HEK293 (cell line): ENCODE data around the gene FAXC.

Experiments used
- CTCF ChIA-PET: fragments of 350-600 bp; formaldehyde crosslinking; extraction: SDS; loops from one replicate; lab custom pipeline; 2021; ENCODE audit warnings: antibody characterized with exemption; lab: Yijun Ruan, JAX
- POLR2A ChIA-PET: fragments of 300-600 bp; formaldehyde crosslinking; extraction: SDS; loops from one replicate; lab custom pipeline; 2020; ENCODE audit warnings: antibody characterized with exemption, inconsistent platforms; lab: Yijun Ruan, JAX
- H3K27ac ChIP-seq: fragments of 200-500 bp; sonication (Bioruptor generic); 2 replicates; pipeline ENCODE4 v1.5.1; 2014; ENCODE audit warnings: low read depth, low read length, control low read depth, inconsistent platforms; ENCODE audit errors: extremely low read depth
- H3K36me3 ChIP-seq, 2 experiments: fragments of 200-500 bp in 1 of 2; sonication (Bioruptor generic) in 1 of 2; 1 replicate in 1 of 2; 2 replicates in 1 of 2; pipeline ENCODE4 v1.5.1; 2014 to 2017; ENCODE audit warnings: inconsistent platforms in 2 of 2, low read length in 2 of 2; ENCODE audit not compliant: control insufficient read depth in 2 of 2, insufficient read depth in 1 of 2
- H3K4me1 ChIP-seq: fragments of 200-500 bp; sonication (Bioruptor generic); 2 replicates; pipeline ENCODE4 v1.5.1; 2014; ENCODE audit warnings: mild to moderate bottlenecking, low read length, inconsistent platforms; ENCODE audit not compliant: control insufficient read depth, insufficient read depth
- H3K4me3 ChIP-seq: 2 replicates; pipeline ENCODE4 v1.5.1; 2011; ENCODE audit warnings: low read depth, mild to moderate bottlenecking, control low read depth, low read length, moderate library complexity
- H3K9me3 ChIP-seq: fragments of 200-500 bp; sonication (Bioruptor generic); 2 replicates; pipeline ENCODE4 v1.5.1; 2014; ENCODE audit warnings: low read depth, low read length, inconsistent platforms; ENCODE audit not compliant: control insufficient read depth, insufficient read depth
- MEIS1 ChIP-seq: sonication (generic); formaldehyde crosslinking; IDR thresholded peaks from 2 replicates; pipeline ENCODE4 v1.8.1; 2022; ENCODE audit warnings: missing genetic modification reagents, mild to moderate bottlenecking, borderline replicate concordance
- MZF1 ChIP-seq: fragments of 450-650 bp; formaldehyde crosslinking; IDR thresholded peaks from 2 replicates; pipeline ENCODE4 v1.5.1; 2017; ENCODE audit warnings: missing biosample characterization, missing genetic modification characterization, borderline replicate concordance
- OSR2 ChIP-seq: fragments of 450-650 bp; formaldehyde crosslinking; IDR thresholded peaks from 2 replicates; pipeline ENCODE4 v1.5.1; 2016; ENCODE audit warnings: missing biosample characterization, missing genetic modification characterization
- SCRT2 ChIP-seq: fragments of 450-650 bp; formaldehyde crosslinking; IDR thresholded peaks from 2 replicates; pipeline ENCODE4 v1.5.1; 2016; ENCODE audit warnings: missing biosample characterization, missing genetic modification characterization
- ZEB2 ChIP-seq: fragments of 450-650 bp; formaldehyde crosslinking; IDR thresholded peaks from 2 replicates; pipeline ENCODE4 v1.5.1; 2016; ENCODE audit warnings: missing biosample characterization, missing genetic modification characterization
- ZFP41 ChIP-seq: fragments of 450-650 bp; formaldehyde crosslinking; IDR thresholded peaks from 2 replicates; pipeline ENCODE4 v1.5.1; 2016; ENCODE audit warnings: missing biosample characterization, missing genetic modification characterization, borderline replicate concordance
- ZNF266 ChIP-seq: fragments of 450-650 bp; formaldehyde crosslinking; IDR thresholded peaks from 2 replicates; pipeline ENCODE4 v1.5.1; 2016; ENCODE audit warnings: missing biosample characterization, missing genetic modification characterization, low read depth
- ZNF544 ChIP-seq: fragments of 450-650 bp; formaldehyde crosslinking; IDR thresholded peaks from 2 replicates; pipeline ENCODE4 v1.5.0; 2017; ENCODE audit warnings: missing biosample characterization, missing genetic modification characterization
- ZNF596 ChIP-seq: fragments of 450-650 bp; IDR thresholded peaks from 2 replicates; pipeline ENCODE4 v1.5.0; 2018; ENCODE audit warnings: missing biosample characterization, mild to moderate bottlenecking, missing genetic modification characterization, moderate library complexity
- ZNF654 ChIP-seq: fragments of 450-650 bp; formaldehyde crosslinking; IDR thresholded peaks from 2 replicates; pipeline ENCODE4 v1.5.1; 2016; ENCODE audit warnings: low read depth, missing biosample characterization, missing genetic modification characterization
- ZNF660 ChIP-seq: fragments of 450-650 bp; IDR thresholded peaks from 2 replicates; pipeline ENCODE4 v1.5.1; 2018; ENCODE audit warnings: missing biosample characterization, mild to moderate bottlenecking, missing genetic modification characterization
- ZNF843 ChIP-seq: fragments of 450-650 bp; formaldehyde crosslinking; IDR thresholded peaks from 2 replicates; pipeline ENCODE4 v1.5.1; 2016; ENCODE audit warnings: missing biosample characterization, missing genetic modification characterization
- ZSCAN30 ChIP-seq: fragments of 450-650 bp; IDR thresholded peaks from 2 replicates; pipeline ENCODE4 v1.5.1; 2018; ENCODE audit warnings: missing biosample characterization, mild to moderate bottlenecking, missing genetic modification characterization, moderate library complexity
- TF ChIP-seq, protein P1 (sequence below): sonication (generic); formaldehyde crosslinking; IDR thresholded peaks from 2 replicates; pipeline ENCODE4 v1.8.1; 2022; ENCODE audit warnings: mild to moderate bottlenecking, moderate library complexity, missing genetic modification reagents
- TF ChIP-seq, protein P2 (sequence below): fragments of 450-650 bp; formaldehyde crosslinking; IDR thresholded peaks from 2 replicates; pipeline ENCODE4 v1.5.1; 2016; ENCODE audit warnings: missing biosample characterization, missing genetic modification characterization
- TF ChIP-seq, protein P3 (sequence below): fragments of 450-650 bp; formaldehyde crosslinking; IDR thresholded peaks from 2 replicates; pipeline ENCODE4 v1.5.1; 2017; ENCODE audit warnings: missing biosample characterization, missing genetic modification characterization
- TF ChIP-seq, protein P4 (sequence below): fragments of 450-650 bp; IDR thresholded peaks from 2 replicates; pipeline ENCODE4 v1.5.1; 2018; ENCODE audit warnings: missing biosample characterization, mild to moderate bottlenecking, missing genetic modification characterization
- TF ChIP-seq, protein P5 (sequence below): fragments of 450-650 bp; formaldehyde crosslinking; IDR thresholded peaks from 2 replicates; pipeline ENCODE4 v1.5.1; 2017; ENCODE audit warnings: missing biosample characterization, missing genetic modification characterization

FAXC gene

DNA sequence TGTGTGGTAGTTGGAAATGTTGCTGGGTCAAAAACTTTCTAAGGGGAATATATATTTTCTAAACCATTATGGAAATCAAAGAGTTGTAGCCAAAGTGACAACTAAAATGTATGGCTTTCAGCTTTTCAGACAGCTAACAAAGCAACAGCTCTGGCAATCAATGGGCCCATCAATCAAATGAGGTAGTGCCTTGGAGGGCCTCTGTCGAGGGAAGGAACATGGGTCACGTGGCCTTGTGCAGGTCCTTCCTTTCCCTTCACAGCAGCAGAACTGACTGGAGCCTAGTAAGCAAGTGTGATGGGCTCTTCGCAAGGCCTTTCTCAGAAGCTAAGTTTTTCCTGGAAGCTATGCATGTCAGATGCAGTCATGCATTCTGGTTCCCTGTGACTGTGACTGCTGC is 17.9 kb downstream of the FAXC start (continued):
- TF ChIP-seq, protein P1, sequence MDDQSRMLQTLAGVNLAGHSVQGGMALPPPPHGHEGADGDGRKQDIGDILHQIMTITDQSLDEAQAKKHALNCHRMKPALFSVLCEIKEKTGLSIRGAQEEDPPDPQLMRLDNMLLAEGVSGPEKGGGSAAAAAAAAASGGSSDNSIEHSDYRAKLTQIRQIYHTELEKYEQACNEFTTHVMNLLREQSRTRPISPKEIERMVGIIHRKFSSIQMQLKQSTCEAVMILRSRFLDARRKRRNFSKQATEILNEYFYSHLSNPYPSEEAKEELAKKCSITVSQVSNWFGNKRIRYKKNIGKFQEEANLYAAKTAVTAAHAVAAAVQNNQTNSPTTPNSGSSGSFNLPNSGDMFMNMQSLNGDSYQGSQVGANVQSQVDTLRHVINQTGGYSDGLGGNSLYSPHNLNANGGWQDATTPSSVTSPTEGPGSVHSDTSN (CRISPR knock-in tag): no peak
- TF ChIP-seq MEIS1 (CRISPR knock-in tag) (no peak), ZNF544 (tag by site-specific recombination) (no peak), ZNF596 (no peak), SCRT2 (tag by site-specific recombination) (no peak)
- TF ChIP-seq, protein P2, sequence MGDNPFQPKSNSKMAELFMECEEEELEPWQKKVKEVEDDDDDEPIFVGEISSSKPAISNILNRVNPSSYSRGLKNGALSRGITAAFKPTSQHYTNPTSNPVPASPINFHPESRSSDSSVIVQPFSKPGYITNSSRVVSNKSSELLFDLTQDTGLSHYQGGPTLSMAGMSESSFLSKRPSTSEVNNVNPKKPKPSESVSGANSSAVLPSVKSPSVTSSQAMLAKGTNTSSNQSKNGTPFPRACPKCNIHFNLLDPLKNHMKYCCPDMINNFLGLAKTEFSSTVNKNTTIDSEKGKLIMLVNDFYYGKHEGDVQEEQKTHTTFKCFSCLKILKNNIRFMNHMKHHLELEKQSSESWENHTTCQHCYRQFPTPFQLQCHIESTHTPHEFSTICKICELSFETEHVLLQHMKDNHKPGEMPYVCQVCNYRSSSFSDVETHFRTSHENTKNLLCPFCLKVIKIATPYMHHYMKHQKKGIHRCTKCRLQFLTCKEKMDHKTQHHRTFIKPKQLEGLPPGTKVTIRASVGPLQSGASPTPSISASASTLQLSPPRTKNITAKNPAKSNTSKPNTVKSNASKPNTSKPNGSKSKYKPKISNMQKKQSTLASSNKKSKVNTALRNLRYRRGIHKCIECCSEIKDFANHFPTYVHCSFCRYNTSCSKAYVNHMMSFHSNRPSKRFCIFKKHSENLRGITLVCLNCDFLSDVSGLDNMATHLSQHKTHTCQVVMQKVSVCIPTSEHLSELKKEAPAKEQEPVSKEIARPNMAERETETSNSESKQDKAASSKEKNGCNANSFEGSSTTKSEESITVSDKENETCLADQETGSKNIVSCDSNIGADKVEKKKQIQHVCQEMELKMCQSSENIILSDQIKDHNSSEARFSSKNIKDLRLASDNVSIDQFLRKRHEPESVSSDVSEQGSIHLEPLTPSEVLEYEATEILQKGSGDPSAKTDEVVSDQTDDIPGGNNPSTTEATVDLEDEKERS (tag by site-specific recombination): no peak

DNA sequence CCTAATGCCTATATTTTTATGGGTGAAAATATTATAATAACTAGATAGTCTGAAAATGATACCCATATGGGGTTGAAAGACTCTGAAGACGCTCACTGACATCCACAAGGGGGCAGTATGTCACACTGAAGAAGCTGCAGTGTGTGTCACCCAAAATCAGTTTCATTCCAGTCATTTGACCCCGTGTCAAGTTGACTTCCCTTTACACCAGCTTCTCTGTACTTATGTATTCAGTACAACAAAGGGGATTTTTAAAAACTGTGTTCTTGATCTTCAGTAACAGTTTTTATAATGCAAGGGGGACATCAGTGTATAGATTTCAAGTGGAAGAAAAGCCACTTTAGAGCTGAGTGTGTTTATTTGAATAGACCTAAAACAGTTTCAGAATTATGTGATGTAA is 19.3 kb downstream of the FAXC start:
- ChIA-PET POLR2A (interaction anchor here (0.9 to 2.0 kb wide), 5 partner anchors 15 to 95 kb away, joined by 3 to 11 read pairs (median 3); partner anchors contain the start of genes COQ3 and PNISR), CTCF (interaction anchor here (0.6 to 6.1 kb wide), 64 partner anchors 9 to 733 kb away, joined by 3 to 125 read pairs (median 4); partner anchors contain the start of genes COQ3 and FAXC)
- no peaks in the 10 kb centered on the region for H3K4me1 ChIP-seq
- no peak overlapping the region for H3K27ac ChIP-seq
- H3K36me3 ChIP-seq: peaks cover 0 to 60% of the 10 kb centered on the region in 2 experiments; a peak in 2 of 3 replicates
- TF ChIP-seq, protein P3, sequence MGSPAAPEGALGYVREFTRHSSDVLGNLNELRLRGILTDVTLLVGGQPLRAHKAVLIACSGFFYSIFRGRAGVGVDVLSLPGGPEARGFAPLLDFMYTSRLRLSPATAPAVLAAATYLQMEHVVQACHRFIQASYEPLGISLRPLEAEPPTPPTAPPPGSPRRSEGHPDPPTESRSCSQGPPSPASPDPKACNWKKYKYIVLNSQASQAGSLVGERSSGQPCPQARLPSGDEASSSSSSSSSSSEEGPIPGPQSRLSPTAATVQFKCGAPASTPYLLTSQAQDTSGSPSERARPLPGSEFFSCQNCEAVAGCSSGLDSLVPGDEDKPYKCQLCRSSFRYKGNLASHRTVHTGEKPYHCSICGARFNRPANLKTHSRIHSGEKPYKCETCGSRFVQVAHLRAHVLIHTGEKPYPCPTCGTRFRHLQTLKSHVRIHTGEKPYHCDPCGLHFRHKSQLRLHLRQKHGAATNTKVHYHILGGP (tag by site-specific recombination): no peak
- TF ChIP-seq ZNF544 (tag by site-specific recombination): no peak
- 0 out of 2 replicates have a peak, but pooled peaks have one; percentile 27 for TF ChIP-seq ZSCAN30 (tag by site-specific recombination)
- TF ChIP-seq ZNF660 (tag by site-specific recombination): 0 out of 2 replicates have a peak, but pooled peaks have one; percentile 34
- TF ChIP-seq, protein P4, sequence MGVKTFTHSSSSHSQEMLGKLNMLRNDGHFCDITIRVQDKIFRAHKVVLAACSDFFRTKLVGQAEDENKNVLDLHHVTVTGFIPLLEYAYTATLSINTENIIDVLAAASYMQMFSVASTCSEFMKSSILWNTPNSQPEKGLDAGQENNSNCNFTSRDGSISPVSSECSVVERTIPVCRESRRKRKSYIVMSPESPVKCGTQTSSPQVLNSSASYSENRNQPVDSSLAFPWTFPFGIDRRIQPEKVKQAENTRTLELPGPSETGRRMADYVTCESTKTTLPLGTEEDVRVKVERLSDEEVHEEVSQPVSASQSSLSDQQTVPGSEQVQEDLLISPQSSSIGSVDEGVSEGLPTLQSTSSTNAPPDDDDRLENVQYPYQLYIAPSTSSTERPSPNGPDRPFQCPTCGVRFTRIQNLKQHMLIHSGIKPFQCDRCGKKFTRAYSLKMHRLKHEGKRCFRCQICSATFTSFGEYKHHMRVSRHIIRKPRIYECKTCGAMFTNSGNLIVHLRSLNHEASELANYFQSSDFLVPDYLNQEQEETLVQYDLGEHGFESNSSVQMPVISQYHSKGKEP: 0 out of 2 replicates have a peak, but pooled peaks have one; percentile 13
- peak; percentile 82; the same call in 1 of the 2 replicates for TF ChIP-seq MZF1
- TF ChIP-seq, protein P5, sequence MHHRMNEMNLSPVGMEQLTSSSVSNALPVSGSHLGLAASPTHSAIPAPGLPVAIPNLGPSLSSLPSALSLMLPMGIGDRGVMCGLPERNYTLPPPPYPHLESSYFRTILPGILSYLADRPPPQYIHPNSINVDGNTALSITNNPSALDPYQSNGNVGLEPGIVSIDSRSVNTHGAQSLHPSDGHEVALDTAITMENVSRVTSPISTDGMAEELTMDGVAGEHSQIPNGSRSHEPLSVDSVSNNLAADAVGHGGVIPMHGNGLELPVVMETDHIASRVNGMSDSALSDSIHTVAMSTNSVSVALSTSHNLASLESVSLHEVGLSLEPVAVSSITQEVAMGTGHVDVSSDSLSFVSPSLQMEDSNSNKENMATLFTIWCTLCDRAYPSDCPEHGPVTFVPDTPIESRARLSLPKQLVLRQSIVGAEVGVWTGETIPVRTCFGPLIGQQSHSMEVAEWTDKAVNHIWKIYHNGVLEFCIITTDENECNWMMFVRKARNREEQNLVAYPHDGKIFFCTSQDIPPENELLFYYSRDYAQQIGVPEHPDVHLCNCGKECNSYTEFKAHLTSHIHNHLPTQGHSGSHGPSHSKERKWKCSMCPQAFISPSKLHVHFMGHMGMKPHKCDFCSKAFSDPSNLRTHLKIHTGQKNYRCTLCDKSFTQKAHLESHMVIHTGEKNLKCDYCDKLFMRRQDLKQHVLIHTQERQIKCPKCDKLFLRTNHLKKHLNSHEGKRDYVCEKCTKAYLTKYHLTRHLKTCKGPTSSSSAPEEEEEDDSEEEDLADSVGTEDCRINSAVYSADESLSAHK (tag by site-specific recombination): peak; percentile 71
- 0 out of 2 replicates have a peak, but pooled peaks have one; percentile 20 for TF ChIP-seq OSR2 (tag by site-specific recombination)
- TF ChIP-seq ZEB2: no peak
- no peak for TF ChIP-seq ZFP41 (tag by site-specific recombination)
- peak; percentile 34; the same call in 1 of the 2 replicates for TF ChIP-seq ZNF843 (tag by site-specific recombination)
- TF ChIP-seq ZNF266 (tag by site-specific recombination): no peak
- TF ChIP-seq ZNF654 (tag by site-specific recombination): peak; percentile 58
- H3K9me3 ChIP-seq: no peaks in the 10 kb centered on the region
- H3K4me3 ChIP-seq: no peak overlapping the region
